ENCODE measurements around the gene UPF2.

The UPF2 gene

DNA sequence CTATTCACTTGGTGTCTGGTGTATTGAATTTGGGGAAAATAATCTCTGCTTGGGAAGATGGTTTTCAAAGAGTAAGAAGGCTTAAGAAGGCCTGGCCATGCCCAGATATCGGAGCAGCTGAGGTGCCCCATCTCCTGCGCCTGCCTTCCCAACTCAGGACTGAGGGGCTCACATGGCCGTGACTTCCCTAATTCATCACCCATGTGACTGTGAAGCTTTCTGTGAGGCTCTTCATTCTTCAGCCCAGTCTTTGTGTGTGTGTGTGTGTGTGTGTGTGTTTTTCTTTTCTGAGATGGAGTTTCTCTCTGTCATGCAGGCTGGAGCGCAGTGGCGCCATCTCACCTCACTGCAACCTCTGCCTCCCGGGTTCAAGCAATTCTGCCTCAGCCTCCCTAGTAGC is 166.3 kb downstream of the UPF2 start:
- H3K36me3 ChIP-seq (ENCODE audit: insufficient read depth, low read length), result no peaks in the 10 kb centered on the region
- no peak overlapping the region for H2AFZ ChIP-seq (ENCODE audit: low read depth, low read length)

DNA sequence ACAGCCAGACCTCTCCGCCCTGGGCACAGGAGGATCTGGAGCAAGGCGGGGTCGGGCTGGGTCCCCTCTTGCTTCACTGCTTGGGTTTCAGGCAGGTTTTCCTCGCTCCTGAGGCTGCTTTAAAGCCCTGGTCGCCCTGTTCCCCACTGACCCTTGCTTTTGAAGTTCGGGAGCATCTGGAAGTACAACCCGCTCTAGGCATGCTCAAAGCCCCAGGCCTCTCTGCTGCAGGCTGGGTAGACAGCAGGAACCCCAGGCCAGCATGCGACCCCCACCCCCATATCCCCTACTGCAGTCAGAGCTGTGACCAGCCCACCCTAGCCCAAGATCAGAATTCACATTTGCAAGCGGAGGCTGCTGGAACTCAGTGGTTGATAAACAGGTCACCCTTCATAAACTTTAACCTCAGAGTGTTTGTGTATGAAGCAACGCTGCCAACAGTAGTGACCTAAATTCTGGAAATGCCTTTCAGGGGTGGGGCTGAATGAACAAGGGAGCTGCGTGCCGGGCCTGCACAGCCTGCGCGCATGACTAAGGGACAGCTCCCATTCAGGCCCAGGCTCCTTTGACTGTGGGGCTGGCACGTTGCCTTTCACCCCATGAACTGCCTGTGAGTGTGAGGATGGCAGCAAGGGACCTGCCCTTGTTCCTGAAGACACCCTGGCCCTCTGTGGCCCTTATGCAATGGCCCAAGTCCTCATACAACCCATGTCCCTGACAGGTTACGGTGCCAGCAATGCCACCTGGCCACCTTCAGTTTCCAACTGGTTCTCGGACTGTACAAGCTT is 166.9 kb downstream of the UPF2 start:
- DNase-seq, result no peak
- H3K9ac ChIP-seq (ENCODE audit: low read depth, low read length), result no peak overlapping the region

More for the DNA sequence above, 166.3 kb downstream of the UPF2 start:
- H3K4me1 ChIP-seq (ENCODE audit: insufficient read depth, low read length), result peaks cover 22% of the 10 kb centered on the region
- H3K27ac ChIP-seq (ENCODE audit: low read length), result no peak overlapping the region
- H3K4me2 ChIP-seq (ENCODE audit: insufficient read depth, low read length), result no peak overlapping the region
- H3K9ac ChIP-seq (ENCODE audit: low read depth, low read length), result no peak overlapping the region
- H3K27me3 ChIP-seq (ENCODE audit: insufficient read depth, low read length, poor library complexity), result no peaks in the 10 kb centered on the region
- H3K79me2 ChIP-seq (ENCODE audit: insufficient read depth, low read length), result no peaks in the 10 kb centered on the region
- peaks cover 3% of the 10 kb centered on the region; the same call in 1 of the 2 replicates for H4K20me1 ChIP-seq (ENCODE audit: insufficient read depth, low read length)
- H3K4me3 ChIP-seq (ENCODE audit: low read depth in 1 of 2, low read length in 2 of 2), result no peak overlapping the region
- H3K9me3 ChIP-seq (ENCODE audit: insufficient read depth, low read length, severe bottlenecking), result no peaks in the 10 kb centered on the region
- DNase-seq, result no peak
- no peak for TF ChIP-seq EZH2 (IDR thresholded peaks at IDR 0.05; ENCODE audit: borderline replicate concordance, low read depth, low read length, severe bottlenecking)
- TF ChIP-seq, protein P1, sequence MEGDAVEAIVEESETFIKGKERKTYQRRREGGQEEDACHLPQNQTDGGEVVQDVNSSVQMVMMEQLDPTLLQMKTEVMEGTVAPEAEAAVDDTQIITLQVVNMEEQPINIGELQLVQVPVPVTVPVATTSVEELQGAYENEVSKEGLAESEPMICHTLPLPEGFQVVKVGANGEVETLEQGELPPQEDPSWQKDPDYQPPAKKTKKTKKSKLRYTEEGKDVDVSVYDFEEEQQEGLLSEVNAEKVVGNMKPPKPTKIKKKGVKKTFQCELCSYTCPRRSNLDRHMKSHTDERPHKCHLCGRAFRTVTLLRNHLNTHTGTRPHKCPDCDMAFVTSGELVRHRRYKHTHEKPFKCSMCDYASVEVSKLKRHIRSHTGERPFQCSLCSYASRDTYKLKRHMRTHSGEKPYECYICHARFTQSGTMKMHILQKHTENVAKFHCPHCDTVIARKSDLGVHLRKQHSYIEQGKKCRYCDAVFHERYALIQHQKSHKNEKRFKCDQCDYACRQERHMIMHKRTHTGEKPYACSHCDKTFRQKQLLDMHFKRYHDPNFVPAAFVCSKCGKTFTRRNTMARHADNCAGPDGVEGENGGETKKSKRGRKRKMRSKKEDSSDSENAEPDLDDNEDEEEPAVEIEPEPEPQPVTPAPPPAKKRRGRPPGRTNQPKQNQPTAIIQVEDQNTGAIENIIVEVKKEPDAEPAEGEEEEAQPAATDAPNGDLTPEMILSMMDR (IDR thresholded peaks at IDR 0.05; ENCODE audit: borderline replicate concordance, extremely low read depth, low read length, poor library complexity, severe bottlenecking), result no peak
- no peak for ATAC-seq (ENCODE audit: insufficient read depth, low read depth)

DNA sequence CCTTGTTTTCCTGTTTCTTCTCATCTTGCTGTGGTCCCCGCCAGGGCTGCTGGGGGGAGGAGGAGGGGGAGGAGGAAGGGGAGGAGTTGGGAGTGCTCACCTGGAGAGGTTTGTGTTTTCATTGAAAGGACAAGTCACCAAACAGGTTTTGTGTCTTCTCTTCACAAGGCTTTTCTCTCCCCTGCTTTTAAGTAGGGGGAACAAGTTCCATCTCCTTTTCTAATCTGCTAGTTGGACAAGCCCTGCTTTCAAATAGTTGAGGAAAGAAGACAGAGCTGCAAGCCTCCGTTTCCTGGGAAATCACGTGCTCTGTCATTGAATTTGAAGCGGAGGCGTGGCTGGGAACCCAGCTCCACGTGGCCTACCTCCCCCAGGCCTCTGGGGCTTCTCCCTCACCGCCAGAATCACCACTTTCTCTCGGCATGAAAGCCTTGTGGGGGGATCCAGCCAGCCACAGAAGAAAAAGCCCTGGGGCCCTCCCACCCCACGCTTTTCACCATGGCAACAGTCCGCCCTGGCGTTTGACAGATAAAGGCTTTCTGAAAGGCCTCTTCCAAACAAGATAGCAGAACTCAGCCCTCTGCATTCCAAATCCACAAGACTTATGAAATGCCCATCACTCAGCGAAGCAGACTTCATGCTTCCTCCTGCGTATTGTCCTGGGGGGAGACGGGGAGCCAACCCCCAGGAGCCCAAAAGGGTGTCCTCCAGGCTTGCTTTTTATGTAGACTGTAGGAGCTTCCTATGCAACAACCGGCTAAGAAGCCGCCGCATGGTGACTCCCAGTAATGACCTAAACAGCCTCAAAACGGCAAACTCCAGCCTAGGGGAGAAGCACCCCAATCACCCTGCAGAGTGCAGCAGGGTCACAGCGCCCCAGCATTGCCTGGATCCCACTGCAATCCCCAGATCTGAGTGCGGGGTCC is 167.8 kb downstream of the UPF2 start:
- H3K9ac ChIP-seq (ENCODE audit: low read depth, low read length), result 0 out of 2 replicates have a peak overlapping the region, but pooled peaks have one; percentile 15
- no peak for TF ChIP-seq EZH2 (IDR thresholded peaks at IDR 0.05; ENCODE audit: borderline replicate concordance, low read depth, low read length, severe bottlenecking)
- TF ChIP-seq, protein P1 (IDR thresholded peaks at IDR 0.05; ENCODE audit: borderline replicate concordance, extremely low read depth, low read length, poor library complexity, severe bottlenecking), result no peak
- no peaks in the 10 kb centered on the region for H3K27me3 ChIP-seq (ENCODE audit: insufficient read depth, low read length, poor library complexity)
- H3K4me2 ChIP-seq (ENCODE audit: insufficient read depth, low read length), result peak overlapping the region; percentile 56
- peak overlapping the region in 1 of 2 experiments; percentile 35; a peak in 2 of 4 replicates for H3K4me3 ChIP-seq (ENCODE audit: low read depth in 1 of 2, low read length in 2 of 2)
- no peaks in the 10 kb centered on the region for H3K9me3 ChIP-seq (ENCODE audit: insufficient read depth, low read length, severe bottlenecking)
- ATAC-seq (ENCODE audit: insufficient read depth, low read depth) (peak; percentile 96), DNase-seq (peak; percentile 89)
- peaks cover 22% of the 10 kb centered on the region for H3K4me1 ChIP-seq (ENCODE audit: insufficient read depth, low read length)
- H3K36me3 ChIP-seq (ENCODE audit: insufficient read depth, low read length), result no peaks in the 10 kb centered on the region
- H3K27ac ChIP-seq (ENCODE audit: low read length), result no peak overlapping the region; the same call in 1 of the 2 replicates
- H2AFZ ChIP-seq (ENCODE audit: low read depth, low read length), result peak overlapping the region; percentile 68
- H4K20me1 ChIP-seq (ENCODE audit: insufficient read depth, low read length), result peaks cover 3% of the 10 kb centered on the region; the same call in 1 of the 2 replicates
- no peaks in the 10 kb centered on the region for H3K79me2 ChIP-seq (ENCODE audit: insufficient read depth, low read length)

More for the DNA sequence above, 166.9 kb downstream of the UPF2 start:
- ATAC-seq (ENCODE audit: insufficient read depth, low read depth), result no peak
- H4K20me1 ChIP-seq (ENCODE audit: insufficient read depth, low read length), result peaks cover 3% of the 10 kb centered on the region; the same call in 1 of the 2 replicates
- H3K9me3 ChIP-seq (ENCODE audit: insufficient read depth, low read length, severe bottlenecking), result no peaks in the 10 kb centered on the region
- TF ChIP-seq, protein P1 (IDR thresholded peaks at IDR 0.05; ENCODE audit: borderline replicate concordance, extremely low read depth, low read length, poor library complexity, severe bottlenecking), result no peak
- no peak for TF ChIP-seq EZH2 (IDR thresholded peaks at IDR 0.05; ENCODE audit: borderline replicate concordance, low read depth, low read length, severe bottlenecking)
- H3K4me2 ChIP-seq (ENCODE audit: insufficient read depth, low read length), result peak overlapping the region; percentile 56; the same call in 1 of the 2 replicates
- H3K27ac ChIP-seq (ENCODE audit: low read length), result no peak overlapping the region
- H3K27me3 ChIP-seq (ENCODE audit: insufficient read depth, low read length, poor library complexity), result no peaks in the 10 kb centered on the region
- H3K36me3 ChIP-seq (ENCODE audit: insufficient read depth, low read length), result no peaks in the 10 kb centered on the region
- no peak overlapping the region; the same call in 1 of the 2 replicates for H2AFZ ChIP-seq (ENCODE audit: low read depth, low read length)
- no peak overlapping the region; a peak in 1 of 4 replicates for H3K4me3 ChIP-seq (ENCODE audit: low read depth in 1 of 2, low read length in 2 of 2)
- no peaks in the 10 kb centered on the region for H3K79me2 ChIP-seq (ENCODE audit: insufficient read depth, low read length)
- H3K4me1 ChIP-seq (ENCODE audit: insufficient read depth, low read length), result peaks cover 22% of the 10 kb centered on the region

Data from DND-41 (cell line).